ENCODE measurements around the gene SLBP. TPM values are rescaled to one million over a fixed set of nuclear protein-coding genes. Genes with fewer than 3 reads are reported as not detected.

The SLBP gene
- total RNA-seq, 1 experiment from 2014 or later: 73.4 TPM

- ChIA-PET POLR2A (no interaction called here), CTCF (no interaction called here)
- Histone ChIP-seq H3K27me3 (ENCODE audit: control insufficient read depth, insufficient read depth, low read length) (no peaks in the 10 kb centered on the region), H3K36me3 (ENCODE audit: control insufficient read depth, insufficient read depth, low read length) (no peaks in the 10 kb centered on the region), H3K9me3 (ENCODE audit: control insufficient read depth, insufficient read depth, low read depth, low read length) (no peaks in the 10 kb centered on the region), H3K4me3 (ENCODE audit: low read depth in 2 of 2, low read length in 2 of 2) (no peak overlapping the region), H3K4me1 (ENCODE audit: control insufficient read depth, insufficient read depth, low read length) (peaks cover 3% of the 10 kb centered on the region; the same call in 1 of the 2 replicates), H3K27ac (ENCODE audit: low read length) (no peak overlapping the region)
- no peak for TF ChIP-seq SIN3A (IDR thresholded peaks at IDR 0.05; ENCODE audit: borderline replicate concordance, insufficient read depth, low read depth, low read length)
- TF ChIP-seq POLR2AphosphoS5 (IDR thresholded peaks at IDR 0.05; ENCODE audit: low read depth, low read length): no peak
- TF ChIP-seq CTCF (IDR thresholded peaks at IDR 0.05): no peak
- no peak for TF ChIP-seq TCF7L2 (IDR thresholded peaks at IDR 0.05; ENCODE audit: low read depth, low read length)
- no peak for TF ChIP-seq REST (IDR thresholded peaks at IDR 0.05; ENCODE audit: insufficient read depth in 1 of 2, low read depth in 2 of 2, low read length in 1 of 2)
- intact Hi-C loops (cut with micrococcal nuclease; ENCODE audit: unreplicated experiment): no loop called here
- BruUV-seq (replicated peaks): no TSS peak
- ATAC-seq (no peak), DNase-seq (ENCODE audit: low read depth, low spot score) (no peak)
- in situ Hi-C loops (cut with HindIII; ENCODE audit: low pct_unique_long_range_greater_than_20kb, low sequenced_read_pairs): no loop called here
Observed at GRCh38 chr4:1743975-1744374, 31.9 kb upstream of the SLBP start.

- peaks cover 3% of the 10 kb centered on the region; the same call in 1 of the 2 replicates for H3K4me1 ChIP-seq (ENCODE audit: control insufficient read depth, insufficient read depth, low read length)
- ATAC-seq (no peak), DNase-seq (ENCODE audit: low read depth, low spot score) (no peak)
- in situ Hi-C loops (cut with HindIII; ENCODE audit: low pct_unique_long_range_greater_than_20kb, low sequenced_read_pairs): no loop called here
- H3K27ac ChIP-seq (ENCODE audit: low read length): no peak overlapping the region
- H3K4me3 ChIP-seq (ENCODE audit: low read depth in 2 of 2, low read length in 2 of 2): no peak overlapping the region
- CTCF ChIA-PET: no interaction called here
- no peaks in the 10 kb centered on the region for H3K36me3 ChIP-seq (ENCODE audit: control insufficient read depth, insufficient read depth, low read length)
- POLR2A ChIA-PET: interaction anchor here (0.6 kb wide), 1 partner anchor 64 kb away, joined by 6 read pairs; no protein-coding TSS in a partner anchor
- intact Hi-C loops (cut with micrococcal nuclease; ENCODE audit: unreplicated experiment): no loop called here
- TF ChIP-seq TCF7L2 (IDR thresholded peaks at IDR 0.05; ENCODE audit: low read depth, low read length): no peak
- TF ChIP-seq CTCF (IDR thresholded peaks at IDR 0.05): no peak
- TF ChIP-seq POLR2AphosphoS5 (IDR thresholded peaks at IDR 0.05; ENCODE audit: low read depth, low read length): no peak
- no peak for TF ChIP-seq REST (IDR thresholded peaks at IDR 0.05; ENCODE audit: insufficient read depth in 1 of 2, low read depth in 2 of 2, low read length in 1 of 2)
- no peak for TF ChIP-seq SIN3A (IDR thresholded peaks at IDR 0.05; ENCODE audit: borderline replicate concordance, insufficient read depth, low read depth, low read length)
- BruUV-seq (replicated peaks): no TSS peak
- no peaks in the 10 kb centered on the region for H3K9me3 ChIP-seq (ENCODE audit: control insufficient read depth, insufficient read depth, low read depth, low read length)
- no peaks in the 10 kb centered on the region for H3K27me3 ChIP-seq (ENCODE audit: control insufficient read depth, insufficient read depth, low read length)
Observed at GRCh38 chr4:1743551-1743950, 31.4 kb upstream of the SLBP start.
